GM12872 (cell line): ENCODE data around the gene PPP3R1.

Source experiments
- CTCF ChIP-seq: IDR thresholded peaks from 3 replicates; pipeline ENCODE4 v1.5.1; 2011; ENCODE audit warnings: low read depth, mild to moderate bottlenecking, low read length, moderate library complexity; ENCODE audit not compliant: insufficient read depth

PPP3R1 gene

GRCh38 chr2:68231061-68231372 is 21.3 kb downstream of the PPP3R1 start:
- no peak for TF ChIP-seq CTCF

GRCh38 chr2:68230241-68231060 is 21.9 kb downstream of the PPP3R1 start:
- TF ChIP-seq CTCF = no peak

GRCh38 chr2:68226794-68227193 is 25.5 kb downstream of the PPP3R1 start:
- no peak for TF ChIP-seq CTCF

- TF ChIP-seq CTCF = peak; percentile 70
Measured at GRCh38 chr2:68225119-68225632, 27.2 kb downstream of the PPP3R1 start.

- TF ChIP-seq CTCF = no peak
Measured at GRCh38 chr2:68223419-68223818, 28.9 kb downstream of the PPP3R1 start.

- TF ChIP-seq CTCF = no peak
Measured at GRCh38 chr2:68222287-68222686, 30.0 kb downstream of the PPP3R1 start.

- TF ChIP-seq CTCF = no peak
Measured at GRCh38 chr2:68218343-68218901, 33.9 kb downstream of the PPP3R1 start.
